Measurements from ENCODE around the gene HMOX1. TPM values are rescaled to one million over a fixed set of nuclear protein-coding genes. Genes with fewer than 3 reads are reported as not detected.
A peak's percentile ranks its signal among the peaks of the same experiment; 100 is the strongest.

Gene HMOX1
- total RNA-seq, 4 donors from 2014 or later, result 0.51 to 13.8 (median 8.5) TPM

- H3K27me3 ChIP-seq, result no peaks in the 10 kb centered on the region
- H3K36me3 ChIP-seq, result no peaks in the 10 kb centered on the region
- no peaks in the 10 kb centered on the region for H3K9me3 ChIP-seq
- H3K4me1 ChIP-seq, result peaks cover 0 to 6% of the 10 kb centered on the region in 2 donors
- no peak overlapping the region for H3K27ac ChIP-seq
- intact Hi-C loops (cut with DNase I; ENCODE audit: low total_unique reads), result no loop called here
- no peak for TF ChIP-seq CTCF (IDR thresholded peaks at IDR 0.05)
- TF ChIP-seq POLR2A (IDR thresholded peaks at IDR 0.05), result no peak
- no peak overlapping the region for H3K4me3 ChIP-seq
- no peak for DNase-seq
These were observed 33.4 kb upstream of the HMOX1 start for GRCh38 chr22:35347462-35347861.

- no peak overlapping the region for H3K4me3 ChIP-seq
- H3K36me3 ChIP-seq, result no peaks in the 10 kb centered on the region
- no peaks in the 10 kb centered on the region for H3K9me3 ChIP-seq
- no peak for DNase-seq
- TF ChIP-seq CTCF (IDR thresholded peaks at IDR 0.05), result no peak
- no peak for TF ChIP-seq POLR2A (IDR thresholded peaks at IDR 0.05)
- peaks cover 0 to 10% of the 10 kb centered on the region in 2 donors for H3K4me1 ChIP-seq
- no peak overlapping the region for H3K27ac ChIP-seq
- no peaks in the 10 kb centered on the region for H3K27me3 ChIP-seq
- intact Hi-C loops (cut with DNase I; ENCODE audit: low total_unique reads), result no loop called here
These were observed 32.8 kb upstream of the HMOX1 start for GRCh38 chr22:35348026-35348590.

GRCh38 chr22:35348703-35349102 lies 32.2 kb upstream of the HMOX1 start:
- Histone ChIP-seq H3K27me3 (no peaks in the 10 kb centered on the region), H3K4me3 (no peak overlapping the region), H3K36me3 (no peaks in the 10 kb centered on the region), H3K4me1 (peaks cover 0 to 10% of the 10 kb centered on the region in 2 donors), H3K9me3 (no peaks in the 10 kb centered on the region), H3K27ac (no peak overlapping the region)
- no peak for DNase-seq
- no peak for TF ChIP-seq POLR2A (IDR thresholded peaks at IDR 0.05)
- no peak for TF ChIP-seq CTCF (IDR thresholded peaks at IDR 0.05)
- intact Hi-C loops (cut with DNase I; ENCODE audit: low total_unique reads), result no loop called here

- intact Hi-C loops (cut with DNase I; ENCODE audit: low total_unique reads), result no loop called here
- DNase-seq, result no peak
- Histone ChIP-seq H3K9me3 (no peaks in the 10 kb centered on the region), H3K27ac (no peak overlapping the region), H3K4me3 (no peak overlapping the region), H3K36me3 (no peaks in the 10 kb centered on the region), H3K27me3 (no peaks in the 10 kb centered on the region), H3K4me1 (peaks cover 0 to 10% of the 10 kb centered on the region in 2 donors)
- TF ChIP-seq CTCF (IDR thresholded peaks at IDR 0.05) (no peak), POLR2A (IDR thresholded peaks at IDR 0.05) (no peak)
These were observed 31.6 kb upstream of the HMOX1 start for GRCh38 chr22:35349368-35349703.

GRCh38 chr22:35349704-35350538 lies 31.0 kb upstream of the HMOX1 start:
- Histone ChIP-seq H3K4me3 (no peak overlapping the region), H3K9me3 (no peaks in the 10 kb centered on the region), H3K27ac (peak overlapping the region; percentile 81 to 87), H3K27me3 (no peaks in the 10 kb centered on the region), H3K4me1 (peaks cover 0 to 10% of the 10 kb centered on the region in 2 donors), H3K36me3 (no peaks in the 10 kb centered on the region)
- intact Hi-C loops (cut with DNase I; ENCODE audit: low total_unique reads), result loop anchor here (2.0 kb wide), 1 partner anchor 233 kb away; no protein-coding TSS in a partner anchor
- TF ChIP-seq POLR2A (IDR thresholded peaks at IDR 0.05), result no peak
- TF ChIP-seq CTCF (IDR thresholded peaks at IDR 0.05), result no peak
- peak; percentile 37 to 51 for DNase-seq

Measured in uterus (tissue), 4 donors.